ENCODE data around the gene PTPMT1. TPM values are rescaled to one million over a fixed set of nuclear protein-coding genes. Genes with fewer than 3 reads are reported as not detected.

The PTPMT1 gene
- total and polyA plus RNA-seq, 9 donors, result 33.8 to 103 (median 39.6) TPM

GRCh38 chr11:47587039-47587716 is 21.8 kb downstream of the PTPMT1 start:
- Histone ChIP-seq H3K4me1 (ENCODE audit: insufficient read depth) (peaks cover 11% of the 10 kb centered on the region), H3K36me3 (no peaks in the 10 kb centered on the region), H3K4me3 (no peak overlapping the region), H3K27ac (no peak overlapping the region), H3K9me3 (no peaks in the 10 kb centered on the region), H3K27me3 (no peaks in the 10 kb centered on the region)
- no peak for TF ChIP-seq EP300 (IDR thresholded peaks at IDR 0.05)
- no peak for TF ChIP-seq CTCF (IDR thresholded peaks at IDR 0.05)
- TF ChIP-seq POLR2A (IDR thresholded peaks at IDR 0.05), result no peak
- WGBS, 3 donors, result 63 to 73% (median 67%) methylated on average over 6 of the region's 6 CpGs
- intact Hi-C loops (cut with DNase I), result no loop called here
- DNase-seq, result peak in 1 of 5 donors; percentile 22

- 65 to 83% (median 71%) methylated on average over 14 of the region's 14 CpGs for WGBS, 3 donors
- Histone ChIP-seq H3K27me3 (no peaks in the 10 kb centered on the region), H3K27ac (no peak overlapping the region), H3K4me1 (ENCODE audit: insufficient read depth) (peaks cover 11% of the 10 kb centered on the region), H3K9me3 (no peaks in the 10 kb centered on the region), H3K4me3 (no peak overlapping the region), H3K36me3 (no peaks in the 10 kb centered on the region)
- peak in 1 of 5 donors; percentile 36 for DNase-seq
- TF ChIP-seq POLR2A (IDR thresholded peaks at IDR 0.05) (no peak), EP300 (IDR thresholded peaks at IDR 0.05) (no peak), CTCF (IDR thresholded peaks at IDR 0.05) (no peak)
- intact Hi-C loops (cut with DNase I), result no loop called here
Observed at GRCh38 chr11:47587723-47588326, 22.4 kb downstream of the PTPMT1 start.

- 35 to 57% (median 41%) methylated on average over 11 of the region's 11 CpGs for WGBS, 3 donors
- peak overlapping the region; percentile 58 for H3K4me3 ChIP-seq
- H3K36me3 ChIP-seq, result no peaks in the 10 kb centered on the region
- H3K4me1 ChIP-seq (ENCODE audit: insufficient read depth), result peaks cover 11% of the 10 kb centered on the region
- intact Hi-C loops (cut with DNase I), result no loop called here
- no peaks in the 10 kb centered on the region for H3K9me3 ChIP-seq
- DNase-seq, result no peak
- TF ChIP-seq POLR2A (IDR thresholded peaks at IDR 0.05) (no peak), CTCF (IDR thresholded peaks at IDR 0.05) (no peak), EP300 (IDR thresholded peaks at IDR 0.05) (no peak)
- H3K27ac ChIP-seq, result peak overlapping the region in 1 of 2 donors; percentile 76
- H3K27me3 ChIP-seq, result no peaks in the 10 kb centered on the region
Observed at GRCh38 chr11:47589118-47589517, 23.7 kb downstream of the PTPMT1 start.

- intact Hi-C loops (cut with DNase I), result no loop called here
- 7 to 28% (median 12%) methylated on average over 29 to 51 of the region's 51 CpGs for WGBS, 3 donors
- H3K27me3 ChIP-seq, result no peaks in the 10 kb centered on the region
- no peaks in the 10 kb centered on the region for H3K9me3 ChIP-seq
- H3K36me3 ChIP-seq, result no peaks in the 10 kb centered on the region
- peak overlapping the region; percentile 61 to 76 for H3K27ac ChIP-seq
- peaks cover 11% of the 10 kb centered on the region for H3K4me1 ChIP-seq (ENCODE audit: insufficient read depth)
- peak overlapping the region; percentile 58 for H3K4me3 ChIP-seq
- peak; percentile 43 to 74 (median 59) for DNase-seq
- no peak for TF ChIP-seq EP300 (IDR thresholded peaks at IDR 0.05)
- TF ChIP-seq CTCF (IDR thresholded peaks at IDR 0.05), result no peak
- TF ChIP-seq POLR2A (IDR thresholded peaks at IDR 0.05), result no peak
Observed at GRCh38 chr11:47589584-47589976, 24.2 kb downstream of the PTPMT1 start.

Data from ovary (tissue), 9 donors.